ENCODE measurements around the gene BORCS8.

BORCS8 gene

GRCh38 chr19:19192078-19192882 is at the start of gene BORCS8, which contains the start of gene RFXANK:
Gene BORCS8 (minus strand): TSS chr19:19192152. CDS start chr19:19192117, 35 bp downstream.
Gene RFXANK (plus strand): TSS chr19:19192258. CDS start chr19:19193947, 1,689 bp downstream.
- peak within 1 kb of the TSS; percentile 99 for H3K4me3 Mint-ChIP-seq
- CTCF ChIA-PET: interaction anchor here (1.0 to 2.7 kb wide), 4 partner anchors 10 to 172 kb away, joined by 3 to 8 read pairs (median 3); no protein-coding TSS in a partner anchor
- peak; percentile 100 for DNase-seq
- peaks cover 21% of the 10 kb centered on the region for H3K36me3 Mint-ChIP-seq
- H3K27me3 Mint-ChIP-seq: no peaks in the 10 kb centered on the region
- H3K27ac Mint-ChIP-seq: peak within 1 kb of the TSS; percentile 98
- H3K4me1 Mint-ChIP-seq: peaks cover 54% of the 10 kb centered on the region
- no peaks in the 10 kb centered on the region for H3K9me3 Mint-ChIP-seq

- CTCF ChIA-PET: no interaction called here
- no peaks in the 10 kb centered on the region for H3K4me1 Mint-ChIP-seq
- H3K4me3 Mint-ChIP-seq: no peak overlapping the region
- no peaks in the 10 kb centered on the region for H3K36me3 Mint-ChIP-seq
- peaks cover 9% of the 10 kb centered on the region for H3K9me3 Mint-ChIP-seq
- no peak overlapping the region for H3K27ac Mint-ChIP-seq
- DNase-seq: no peak
- H3K27me3 Mint-ChIP-seq: peaks cover 22% of the 10 kb centered on the region
Observed at GRCh38 chr19:19240476-19240875, 48.5 kb upstream of the BORCS8 start.

- Mint-ChIP-seq H3K27me3 (peaks cover 21% of the 10 kb centered on the region), H3K36me3 (no peaks in the 10 kb centered on the region), H3K9me3 (peaks cover 11% of the 10 kb centered on the region), H3K4me3 (no peak overlapping the region), H3K4me1 (no peaks in the 10 kb centered on the region), H3K27ac (no peak overlapping the region)
- no peak for DNase-seq
- CTCF ChIA-PET: no interaction called here
Observed at GRCh38 chr19:19239675-19240074, 47.7 kb upstream of the BORCS8 start.

- Mint-ChIP-seq H3K36me3 (no peaks in the 10 kb centered on the region), H3K9me3 (peaks cover 24% of the 10 kb centered on the region), H3K27me3 (peaks cover 18% of the 10 kb centered on the region), H3K4me1 (no peaks in the 10 kb centered on the region), H3K4me3 (no peak overlapping the region), H3K27ac (no peak overlapping the region)
- CTCF ChIA-PET: no interaction called here
- DNase-seq: no peak
Observed at GRCh38 chr19:19238126-19238894, 46.4 kb upstream of the BORCS8 start.

GRCh38 chr19:19236173-19236572 is 44.2 kb upstream of the BORCS8 start:
- H3K4me3 Mint-ChIP-seq: no peak overlapping the region
- H3K27me3 Mint-ChIP-seq: peaks cover 26% of the 10 kb centered on the region
- no peak overlapping the region for H3K27ac Mint-ChIP-seq
- H3K4me1 Mint-ChIP-seq: no peaks in the 10 kb centered on the region
- H3K36me3 Mint-ChIP-seq: no peaks in the 10 kb centered on the region
- CTCF ChIA-PET: no interaction called here
- peaks cover 25% of the 10 kb centered on the region for H3K9me3 Mint-ChIP-seq
- no peak for DNase-seq

GRCh38 chr19:19234220-19234816 is 42.4 kb upstream of the BORCS8 start:
- Mint-ChIP-seq H3K9me3 (peaks cover 25% of the 10 kb centered on the region), H3K4me1 (no peaks in the 10 kb centered on the region), H3K27ac (no peak overlapping the region), H3K27me3 (peaks cover 22% of the 10 kb centered on the region), H3K36me3 (no peaks in the 10 kb centered on the region), H3K4me3 (no peak overlapping the region)
- CTCF ChIA-PET: interaction anchor here (0.6 to 1.2 kb wide), 4 partner anchors 9 to 256 kb away, joined by 3 to 5 read pairs (median 4); no protein-coding TSS in a partner anchor
- DNase-seq: no peak

- CTCF ChIA-PET: no interaction called here
- Mint-ChIP-seq H3K4me3 (no peak overlapping the region), H3K4me1 (no peaks in the 10 kb centered on the region), H3K9me3 (peaks cover 25% of the 10 kb centered on the region), H3K27me3 (peaks cover 35% of the 10 kb centered on the region), H3K27ac (no peak overlapping the region), H3K36me3 (no peaks in the 10 kb centered on the region)
- no peak for DNase-seq
Observed at GRCh38 chr19:19232261-19232721, 40.3 kb upstream of the BORCS8 start.

- peaks cover 48% of the 10 kb centered on the region for H3K27me3 Mint-ChIP-seq
- H3K9me3 Mint-ChIP-seq: peaks cover 21% of the 10 kb centered on the region
- no peaks in the 10 kb centered on the region for H3K36me3 Mint-ChIP-seq
- H3K4me3 Mint-ChIP-seq: no peak overlapping the region
- no peak for DNase-seq
- H3K4me1 Mint-ChIP-seq: no peaks in the 10 kb centered on the region
- CTCF ChIA-PET: interaction anchor here (1.1 kb wide), 1 partner anchor 18 kb away, joined by 4 read pairs; no protein-coding TSS in a partner anchor
- H3K27ac Mint-ChIP-seq: no peak overlapping the region
Observed at GRCh38 chr19:19230999-19231398, 39.0 kb upstream of the BORCS8 start.

- H3K36me3 Mint-ChIP-seq: no peaks in the 10 kb centered on the region
- H3K4me1 Mint-ChIP-seq: peaks cover 4% of the 10 kb centered on the region
- peaks cover 60% of the 10 kb centered on the region for H3K27me3 Mint-ChIP-seq
- H3K9me3 Mint-ChIP-seq: peaks cover 15% of the 10 kb centered on the region
- CTCF ChIA-PET: no interaction called here
- DNase-seq: no peak
- no peak overlapping the region for H3K27ac Mint-ChIP-seq
- H3K4me3 Mint-ChIP-seq: no peak overlapping the region
Observed at GRCh38 chr19:19229701-19230100, 37.7 kb upstream of the BORCS8 start.

- CTCF ChIA-PET: no interaction called here
- Mint-ChIP-seq H3K27ac (no peak overlapping the region), H3K4me1 (peaks cover 4% of the 10 kb centered on the region), H3K36me3 (no peaks in the 10 kb centered on the region), H3K27me3 (peaks cover 66% of the 10 kb centered on the region), H3K9me3 (no peaks in the 10 kb centered on the region), H3K4me3 (no peak overlapping the region)
- DNase-seq: no peak
Observed at GRCh38 chr19:19227217-19227616, 35.3 kb upstream of the BORCS8 start.

GRCh38 chr19:19226663-19227062 is 34.7 kb upstream of the BORCS8 start:
- Mint-ChIP-seq H3K4me3 (no peak overlapping the region), H3K27ac (no peak overlapping the region), H3K9me3 (no peaks in the 10 kb centered on the region), H3K4me1 (peaks cover 4% of the 10 kb centered on the region), H3K36me3 (no peaks in the 10 kb centered on the region), H3K27me3 (peaks cover 62% of the 10 kb centered on the region)
- CTCF ChIA-PET: no interaction called here
- DNase-seq: no peak

GRCh38 chr19:19226204-19226603 is 34.3 kb upstream of the BORCS8 start:
- H3K9me3 Mint-ChIP-seq: no peaks in the 10 kb centered on the region
- no peak overlapping the region for H3K27ac Mint-ChIP-seq
- H3K4me1 Mint-ChIP-seq: peaks cover 4% of the 10 kb centered on the region
- CTCF ChIA-PET: interaction anchor here (0.9 to 2.3 kb wide), 8 partner anchors 8 to 264 kb away, joined by 3 to 13 read pairs (median 4); partner anchors contain the start of genes BORCS8 and RFXANK
- no peaks in the 10 kb centered on the region for H3K36me3 Mint-ChIP-seq
- no peak for DNase-seq
- H3K27me3 Mint-ChIP-seq: peaks cover 61% of the 10 kb centered on the region
- no peak overlapping the region for H3K4me3 Mint-ChIP-seq

GRCh38 chr19:19224852-19225494 is 33.0 kb upstream of the BORCS8 start:
- peak; percentile 88 for DNase-seq
- Mint-ChIP-seq H3K36me3 (no peaks in the 10 kb centered on the region), H3K27me3 (peaks cover 55% of the 10 kb centered on the region), H3K27ac (no peak overlapping the region), H3K4me1 (peaks cover 4% of the 10 kb centered on the region), H3K9me3 (no peaks in the 10 kb centered on the region), H3K4me3 (peak overlapping the region; percentile 68)
- CTCF ChIA-PET: interaction anchor here (0.6 to 2.3 kb wide), 14 partner anchors 9 to 265 kb away, joined by 3 to 13 read pairs (median 4); partner anchors contain the start of genes BORCS8 and RFXANK
